Stimulated activated CD8-positive, alpha-beta memory T cell treated with anti-CD3 and anti-CD28 coated beads, Interleukin-7, amount 100 ng/mL, for 1 hour (primary cell): ENCODE data around the gene OR11H12.
"Not testable (repeated sequence)": the region's sequence is repeated elsewhere in the genome, so short reads cannot be mapped to it uniquely, and the experiment has no call there.

Experiments used
- DNase-seq, 2 donors: peaks; one replicate each; pipeline ENCODE4 v3.0.0-alpha.2; 2020; ENCODE audit warnings: low read depth in 2 of 2

OR11H12 gene, protein sequence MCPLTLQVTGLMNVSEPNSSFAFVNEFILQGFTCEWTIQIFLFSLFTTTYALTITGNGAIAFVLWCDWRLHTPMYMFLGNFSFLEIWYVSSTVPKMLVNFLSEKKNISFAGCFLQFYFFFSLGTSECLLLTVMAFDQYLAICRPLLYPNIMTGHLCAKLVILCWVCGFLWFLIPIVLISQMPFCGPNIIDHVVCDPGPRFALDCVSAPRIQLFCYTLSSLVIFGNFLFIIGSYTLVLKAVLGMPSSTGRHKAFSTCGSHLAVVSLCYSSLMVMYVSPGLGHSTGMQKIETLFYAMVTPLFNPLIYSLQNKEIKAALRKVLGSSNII

DNA sequence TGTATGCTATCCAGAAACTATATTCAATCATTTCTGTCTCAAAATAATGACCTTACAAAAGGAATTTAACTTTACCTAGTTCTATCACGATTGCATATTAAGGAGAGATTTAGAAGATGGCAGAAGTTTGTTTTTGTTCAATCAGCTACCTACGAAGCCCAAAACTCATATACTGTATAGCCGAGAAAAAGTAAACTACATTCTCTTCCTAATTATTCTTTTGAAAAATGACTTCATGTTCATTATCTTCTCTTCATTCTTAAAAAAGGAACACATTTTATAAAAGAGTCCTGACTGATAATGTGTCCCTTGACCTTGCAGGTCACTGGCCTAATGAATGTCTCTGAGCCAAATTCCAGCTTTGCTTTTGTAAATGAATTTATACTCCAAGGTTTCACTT is at the start of gene OR11H12:
Gene OR11H12, plus strand, starts transcription at position 301 of the 400 bp plus-strand sequence. Its CDS starts 0 bp downstream, at position 301.
- not testable (repeated sequence) for DNase-seq

DNA sequence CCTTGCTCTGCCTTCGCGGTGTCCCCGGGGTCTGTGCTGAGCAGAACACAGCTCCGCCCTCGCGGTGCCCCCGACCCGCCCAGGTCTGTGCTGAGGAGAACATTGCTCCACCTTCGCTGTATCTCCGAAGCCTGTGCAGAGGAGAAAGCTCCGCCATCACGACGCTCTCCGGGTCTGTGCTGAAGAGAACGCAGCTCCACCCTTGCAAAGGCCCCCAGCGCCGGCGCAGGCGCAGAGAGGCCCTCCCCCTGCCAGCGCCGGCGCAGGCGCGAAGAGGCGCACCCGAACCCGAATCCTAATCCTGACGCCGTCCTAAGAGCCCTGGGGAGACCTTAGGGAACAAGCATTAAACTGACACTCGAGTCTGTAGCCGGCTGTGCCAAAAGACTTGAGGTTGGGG is 18.0 kb upstream of the OR11H12 start:
- not testable (repeated sequence) for DNase-seq

DNA sequence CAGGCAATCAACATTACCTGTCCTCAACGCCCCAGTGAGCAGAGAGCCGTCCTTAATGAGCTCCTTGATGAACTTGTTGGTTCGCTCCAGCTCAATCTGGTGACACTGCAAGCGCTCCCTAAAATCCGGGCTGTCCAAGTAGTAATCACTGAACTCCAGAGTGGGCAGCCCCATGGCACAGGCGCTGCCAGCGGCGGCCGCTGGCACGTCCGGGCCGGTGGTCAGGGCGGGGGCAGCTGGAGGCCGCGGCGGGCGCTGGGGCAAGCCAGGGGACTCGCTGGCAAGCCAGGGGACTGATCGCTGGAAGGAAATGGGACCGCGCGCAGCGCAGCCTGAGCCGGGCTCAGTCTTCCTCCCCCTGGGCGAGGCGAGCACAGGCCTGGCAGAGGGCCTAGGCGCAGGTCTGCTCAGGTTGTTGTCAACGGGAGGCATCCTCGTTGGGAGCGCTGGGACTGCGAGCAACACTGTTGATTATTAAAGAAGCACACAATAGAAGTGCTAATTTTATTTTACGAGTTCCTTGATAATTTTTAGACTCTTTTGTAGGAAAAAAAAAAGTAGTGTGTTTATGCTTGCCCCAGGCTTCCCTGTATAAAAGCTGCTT is 25.8 kb downstream of the OR11H12 start:
- DNase-seq, result not testable (repeated sequence)

DNA sequence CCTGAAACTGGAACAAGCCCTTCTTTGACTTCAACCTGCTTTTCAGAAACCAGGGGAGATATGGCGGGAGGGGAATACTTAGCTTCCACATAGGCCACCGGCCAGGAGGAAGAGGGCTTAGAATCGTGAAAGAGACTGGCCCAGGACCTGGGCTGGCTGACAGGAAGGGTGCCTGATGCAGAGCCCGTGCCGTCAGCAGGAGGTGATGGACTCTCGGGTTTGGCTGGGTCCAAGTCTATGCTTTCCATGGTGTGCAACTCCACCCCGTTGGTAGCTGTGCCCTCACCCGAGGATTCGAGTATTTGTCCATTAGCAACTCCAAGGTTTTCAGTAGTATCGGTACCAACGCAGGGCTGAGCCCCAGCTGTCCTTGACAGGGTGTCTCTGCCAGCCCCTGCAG is 35.1 kb downstream of the OR11H12 start:
- DNase-seq, result not testable (repeated sequence)

DNA sequence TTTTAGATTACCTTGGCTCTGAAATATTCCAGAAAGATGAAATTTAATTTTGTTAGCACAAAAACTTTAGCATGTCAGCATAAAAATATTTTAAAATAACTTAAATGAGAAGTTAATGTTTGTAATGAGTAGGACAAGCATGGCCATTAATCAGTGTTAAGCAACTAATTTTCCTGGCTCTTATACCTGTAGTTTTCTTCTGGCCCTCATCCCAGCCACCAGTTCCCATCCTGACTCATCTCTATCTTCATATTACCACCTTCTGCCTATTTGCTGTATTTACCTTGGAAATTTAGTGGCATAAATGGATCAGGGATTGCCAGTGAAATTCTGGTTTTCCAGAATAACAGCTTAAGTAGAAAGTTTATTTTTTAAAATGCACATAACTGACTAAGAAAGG is 37.1 kb downstream of the OR11H12 start:
- DNase-seq, result not testable (repeated sequence)

DNA sequence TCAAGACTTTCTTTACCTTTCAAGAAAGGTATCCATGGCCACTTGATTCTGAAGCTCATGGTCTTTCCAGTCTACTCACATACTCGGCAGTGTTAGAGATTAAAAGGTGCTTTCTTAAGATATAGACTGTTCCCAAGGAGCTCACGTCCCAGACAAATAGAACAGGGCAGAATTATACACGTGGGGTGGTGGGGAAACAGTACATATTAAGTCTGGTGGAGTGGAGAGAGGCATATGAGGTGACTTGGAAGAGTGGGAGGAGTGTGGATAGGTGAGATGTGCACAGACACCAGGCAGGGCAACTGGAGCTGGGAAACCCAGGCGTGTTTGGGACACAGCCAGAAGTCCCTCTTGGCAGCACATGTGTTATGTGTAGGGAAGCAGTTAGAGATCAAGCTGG is 37.9 kb downstream of the OR11H12 start:
- not testable (repeated sequence) for DNase-seq

DNA sequence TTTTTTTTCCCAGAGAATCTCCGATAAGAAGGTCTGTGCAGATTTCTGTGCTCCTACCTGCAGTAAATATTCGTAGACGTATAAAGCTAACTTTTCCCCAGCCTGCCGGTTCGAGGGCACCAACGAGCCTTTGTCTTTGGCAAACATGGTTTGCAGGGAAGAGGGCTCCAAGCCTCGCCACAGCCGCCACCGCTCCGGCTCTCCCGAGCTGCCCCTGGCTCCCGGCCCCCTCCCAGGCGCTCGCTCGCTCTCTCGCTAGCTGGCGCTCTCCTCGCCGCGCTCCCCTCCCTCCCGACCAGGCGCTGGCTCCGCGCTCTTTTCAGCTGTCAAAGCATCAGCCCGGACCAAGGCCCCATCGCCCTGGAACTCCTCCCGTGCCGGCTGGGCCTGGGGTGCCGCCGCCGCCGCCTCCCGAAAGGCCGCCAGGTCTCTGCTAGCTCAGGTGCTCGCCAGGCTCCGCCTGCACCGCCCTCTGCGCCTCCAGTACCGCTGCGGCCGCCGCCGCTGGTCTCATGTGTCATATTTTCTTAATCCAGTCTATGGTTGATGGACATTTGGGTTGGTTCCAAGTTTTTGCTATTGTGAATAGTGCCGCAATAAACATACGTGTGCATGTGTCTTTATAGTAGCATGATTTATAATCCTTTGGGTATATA is 45.3 kb downstream of the OR11H12 start:
- DNase-seq, result not testable (repeated sequence)
